HCT116 (cell line): Measurements from ENCODE around the gene AGBL1. TPM values are rescaled to one million over a fixed set of nuclear protein-coding genes. Genes with fewer than 3 reads are reported as not detected.

Experiments used
- ATAC-seq: fragments of 200-7000 bp; cut with Tn5 transposase; 2 replicates; pipeline ENCODE4 v1.9.1; 2020; ENCODE audit warnings: mild to moderate bottlenecking, moderate library complexity
- BruUV-seq: library from RNA; stranded (reverse); fragments of 400-500 nt; replicated peaks from 2 replicates; lab custom pipeline; 2021; lab: Mats Ljungman, UMichigan
- CTCF ChIA-PET: fragments of 300-600 bp; sonication (Branson Sonifier 250); formaldehyde crosslinking; loops from one replicate; lab custom pipeline; 2021; ENCODE audit warnings: antibody characterized with exemption; lab: Charles Lee
- POLR2A ChIA-PET: fragments of 300-600, 350-600 bp; sonication (Branson Sonifier 250); formaldehyde crosslinking; loops from one replicate; lab custom pipeline; 2021; ENCODE audit warnings: antibody characterized with exemption; lab: Charles Lee
- RAD21 ChIA-PET, 2 experiments: fragments of 300-600 bp; sonication (Branson Sonifier 250); formaldehyde crosslinking; loops; one replicate each; lab custom pipeline; 2023; ENCODE audit warnings: low total read pairs in 2 of 2; ENCODE audit not compliant: uncharacterized antibody in 2 of 2, unreplicated experiment in 2 of 2, low non-redundant PET in 1 of 2; lab: Charles Lee
- DNase-seq: peaks from one replicate; pipeline ENCODE4 v3.0.0-alpha.2; 2010; ENCODE audit warnings: low read depth, low spot score
- H2AFZ ChIP-seq: fragments of 200-600 bp; shearing (Covaris generic), sonication (generic); 2 replicates; pipeline ENCODE4 v1.6.1; 2017; ENCODE audit warnings: low read depth, mixed run types, mixed read lengths, antibody characterized with exemption, low read length; ENCODE audit not compliant: poor library complexity, severe bottlenecking
- H3K27ac ChIP-seq: 2 replicates; pipeline ENCODE4 v1.5.1; 2012; ENCODE audit warnings: low read depth, low read length
- H3K27me3 ChIP-seq: fragments of 200-600 bp; sonication (generic); 2 replicates; pipeline ENCODE4 v1.6.1; 2016; ENCODE audit warnings: mixed run types, low read length, mixed read lengths; ENCODE audit not compliant: insufficient read depth
- H3K36me3 ChIP-seq, 2 experiments: fragments of 200-500 bp in 1 of 2; fragments of 200-600 bp in 1 of 2; sonication (Bioruptor generic) in 1 of 2; sonication (generic) in 1 of 2; 2 replicates each; pipeline versions ENCODE4 v1.5.1 to v1.6.1; 2014 to 2016; ENCODE audit warnings: low read length in 2 of 2, inconsistent platforms in 1 of 2, mixed read lengths in 1 of 2, mixed run types in 1 of 2; ENCODE audit not compliant: insufficient read depth in 2 of 2, control insufficient read depth in 1 of 2
- H3K4me1 ChIP-seq, 2 experiments: fragments of 200-600 bp in 1 of 2; sonication (generic) in 1 of 2; 2 replicates each; pipeline versions ENCODE4 v1.5.1 to v1.6.1; 2012 to 2017; ENCODE audit warnings: low read length in 2 of 2, inconsistent platforms in 1 of 2, mild to moderate bottlenecking in 1 of 2, mixed read lengths in 1 of 2, mixed run types in 1 of 2, moderate library complexity in 1 of 2; ENCODE audit not compliant: insufficient read depth in 2 of 2, control insufficient read depth in 1 of 2
- H3K4me2 ChIP-seq: fragments of 200-600 bp; sonication (generic); 2 replicates; pipeline ENCODE4 v1.6.1; 2017; ENCODE audit warnings: mixed run types, low read length, mixed read lengths
- H3K4me3 ChIP-seq, 2 experiments: fragments of 200-600 bp in 1 of 2; sonication (generic) in 1 of 2; replicated peaks in 1 of 2; 2 replicates each; pipeline ENCODE4 v1.5.1; 2011 to 2016; ENCODE audit warnings: low read length in 2 of 2, control low read depth in 1 of 2, low read depth in 1 of 2, mild to moderate bottlenecking in 1 of 2, mixed read lengths in 1 of 2, mixed run types in 1 of 2
- H3K79me2 ChIP-seq: fragments of 200-600 bp; sonication (generic); 2 replicates; pipeline ENCODE4 v1.6.1; 2017; ENCODE audit warnings: mild to moderate bottlenecking, mixed run types, low read length, moderate library complexity, mixed read lengths; ENCODE audit not compliant: insufficient read depth
- H3K9ac ChIP-seq: fragments of 200-600 bp; sonication (generic); 2 replicates; pipeline ENCODE4 v1.6.1; 2016; ENCODE audit warnings: low read length, mixed read lengths
- H3K9me2 ChIP-seq: fragments of 200-600 bp; sonication (generic), shearing (Covaris generic); 2 replicates; pipeline ENCODE4 v1.6.1; 2017; ENCODE audit warnings: mixed run types, mild to moderate bottlenecking, moderate library complexity; ENCODE audit not compliant: insufficient read depth
- H3K9me3 ChIP-seq, 2 experiments: fragments of 200-500 bp in 1 of 2; fragments of 200-600 bp in 1 of 2; sonication (Bioruptor generic) in 1 of 2; sonication (generic) in 1 of 2; 2 replicates each; pipeline ENCODE4 v1.6.1; 2014 to 2017; ENCODE audit warnings: low read length in 2 of 2, mixed read lengths in 2 of 2, inconsistent platforms in 1 of 2, low read depth in 1 of 2, mild to moderate bottlenecking in 1 of 2, mixed run types in 1 of 2, moderate library complexity in 1 of 2; ENCODE audit not compliant: control insufficient read depth in 1 of 2, insufficient read depth in 1 of 2
- H4K20me1 ChIP-seq: fragments of 200-600 bp; sonication (generic), shearing (Covaris generic); 2 replicates; pipeline ENCODE4 v1.6.1; 2017; ENCODE audit warnings: mixed run types, mild to moderate bottlenecking, moderate library complexity; ENCODE audit not compliant: insufficient read depth
- ATF3 ChIP-seq: IDR thresholded peaks from 2 replicates; pipeline ENCODE4 v1.6.1; 2012
- CBX3 ChIP-seq: IDR thresholded peaks from 2 replicates; pipeline ENCODE4 v1.6.1; 2012; ENCODE audit warnings: low read depth
- CEBPB ChIP-seq: IDR thresholded peaks from 2 replicates; pipeline ENCODE4 v1.6.1; 2012; ENCODE audit warnings: low read depth
- CTCF ChIP-seq, 3 experiments: fragments of 200-600 bp in 1 of 3; sonication (generic) in 1 of 3; IDR thresholded peaks in 2 of 3; conservative IDR thresholded peaks in 1 of 3; 2 replicates each; pipeline ENCODE4 v1.5.1; 2012 to 2017; ENCODE audit warnings: low read depth in 2 of 3, low read length in 2 of 3, antibody characterized with exemption in 1 of 3, borderline replicate concordance in 1 of 3, control low read depth in 1 of 3, mild to moderate bottlenecking in 1 of 3, mixed read lengths in 1 of 3, mixed run types in 1 of 3, moderate library complexity in 1 of 3; ENCODE audit not compliant: insufficient read depth in 1 of 3
- ELF1 ChIP-seq: IDR thresholded peaks from 2 replicates; pipeline ENCODE4 v1.6.1; 2012; ENCODE audit warnings: low read depth, borderline replicate concordance
- EZH2 ChIP-seq: fragments of 200-600 bp; sonication (generic); IDR thresholded peaks from 2 replicates; pipeline ENCODE4 v1.6.1; 2017; ENCODE audit warnings: antibody characterized with exemption, mixed run types
- EZH2phosphoT487 ChIP-seq: fragments of 200-600 bp; IDR thresholded peaks from 2 replicates; pipeline ENCODE4 v1.6.1; 2018; ENCODE audit warnings: antibody characterized with exemption, borderline replicate concordance
- FOSL1 ChIP-seq: IDR thresholded peaks from 2 replicates; pipeline ENCODE4 v1.6.1; 2012; ENCODE audit warnings: low read depth
- JUND ChIP-seq: IDR thresholded peaks from 2 replicates; pipeline ENCODE4 v1.6.1; 2012
- MAX ChIP-seq: IDR thresholded peaks from 2 replicates; pipeline ENCODE4 v1.6.1; 2012
- POLR2A ChIP-seq: IDR thresholded peaks from 2 replicates; pipeline ENCODE4 v1.7.0; 2011; ENCODE audit warnings: borderline replicate concordance; ENCODE audit not compliant: insufficient read depth, insufficient read length; ENCODE audit errors: extremely low read depth
- POLR2AphosphoS5 ChIP-seq: IDR thresholded peaks from 2 replicates; pipeline ENCODE4 v1.6.1; 2011; ENCODE audit warnings: mild to moderate bottlenecking, low read depth, low read length, moderate library complexity
- RAD21 ChIP-seq: IDR thresholded peaks from 2 replicates; pipeline ENCODE4 v1.6.1; 2012; ENCODE audit warnings: low read depth, mild to moderate bottlenecking
- SIN3A ChIP-seq: IDR thresholded peaks from 2 replicates; pipeline ENCODE4 v1.6.1; 2012; ENCODE audit warnings: low read depth
- SP1 ChIP-seq: IDR thresholded peaks from 2 replicates; pipeline ENCODE4 v1.6.1; 2012; ENCODE audit warnings: low read depth
- SRF ChIP-seq: IDR thresholded peaks from 2 replicates; pipeline ENCODE4 v1.6.1; 2012; ENCODE audit warnings: low read depth
- TCF7L2 ChIP-seq: IDR thresholded peaks from 2 replicates; pipeline ENCODE4 v1.7.0; 2011; ENCODE audit warnings: borderline replicate concordance, inconsistent platforms; ENCODE audit not compliant: insufficient read depth, insufficient read length; ENCODE audit errors: extremely low read depth
- YY1 ChIP-seq: IDR thresholded peaks from 2 replicates; pipeline ENCODE4 v1.6.1; 2011; ENCODE audit warnings: low read length, low read depth, moderate library complexity, mild to moderate bottlenecking; ENCODE audit not compliant: insufficient replicate concordance; ENCODE audit errors: extremely low read depth
- ZFX ChIP-seq: fragments of 450-650 bp; IDR thresholded peaks from 2 replicates; pipeline ENCODE4 v1.6.1; 2017
- ZNF274 ChIP-seq: fragments of 200-500 bp; sonication (Bioruptor generic); IDR thresholded peaks from 2 replicates; pipeline ENCODE4 v1.6.1; 2014; ENCODE audit warnings: mild to moderate bottlenecking, low read depth, low read length, inconsistent platforms
- intact Hi-C: fragments of 100-400 bp; cut with micrococcal nuclease; formaldehyde crosslinking; loops from 2 replicates; pipeline ENCODE4 v1.10.0; 2022
- total RNA-seq: library from RNA; stranded (reverse); gene quantifications from one replicate; pipeline ENCODE4 v1.2.1, GENCODE V29; 2021; ENCODE audit not compliant: unreplicated experiment

Gene AGBL1
- total RNA-seq, 1 experiment from 2014 or later: not detected

- no peak for ATAC-seq
- no peak overlapping the region for H3K27ac ChIP-seq
- no peaks in the 10 kb centered on the region for H3K79me2 ChIP-seq
- H3K4me3 ChIP-seq: no peak overlapping the region
- H3K9ac ChIP-seq: no peak overlapping the region
- BruUV-seq: no TSS peak
- H3K36me3 ChIP-seq: no peaks in the 10 kb centered on the region
- intact Hi-C loops: no loop called here
- CTCF ChIA-PET: no interaction called here
- H2AFZ ChIP-seq: no peak overlapping the region
- peaks cover 25% of the 10 kb centered on the region in 2 experiments; a peak in 2 of 4 replicates for H3K9me3 ChIP-seq
- H3K9me2 ChIP-seq: no peaks in the 10 kb centered on the region
- POLR2A ChIA-PET: no interaction called here
- no peak overlapping the region for H3K4me2 ChIP-seq
- RAD21 ChIA-PET: no interaction called here
- no peak for TF ChIP-seq CEBPB
- no peak for TF ChIP-seq JUND
- no peak for TF ChIP-seq FOSL1
- no peak for TF ChIP-seq ZNF274
- no peak for TF ChIP-seq MAX
- no peak for TF ChIP-seq YY1
- no peak for TF ChIP-seq EZH2phosphoT487
- no peak for TF ChIP-seq SRF
- no peak for TF ChIP-seq RAD21
- TF ChIP-seq SP1: no peak
- TF ChIP-seq POLR2A: no peak
- TF ChIP-seq POLR2AphosphoS5: no peak
- no peak for TF ChIP-seq ZFX
- no peak for TF ChIP-seq CTCF (IDR thresholded peaks at IDR 0.05 in 2 of 3, conservative IDR thresholded peaks at IDR 0.05 in 1 of 3; ENCODE audit: borderline replicate concordance in 1 of 3, insufficient read depth in 1 of 3, low read depth in 2 of 3, low read length in 2 of 3)
- TF ChIP-seq TCF7L2: no peak
- TF ChIP-seq ATF3: no peak
- no peak for TF ChIP-seq SIN3A
- TF ChIP-seq CBX3: no peak
- no peak for TF ChIP-seq ELF1
- no peak for TF ChIP-seq EZH2
- H3K27me3 ChIP-seq: no peaks in the 10 kb centered on the region
- H4K20me1 ChIP-seq: no peaks in the 10 kb centered on the region
- no peaks in the 10 kb centered on the region for H3K4me1 ChIP-seq
- no peak for DNase-seq
Measured at GRCh38 chr15:86659724-86660411, 580.2 kb downstream of the AGBL1 start.
